Mononuclear cell (primary cell): ENCODE measurements around the gene TTC1. TPM values are rescaled to one million over a fixed set of nuclear protein-coding genes. Genes with fewer than 3 reads are reported as not detected.
"Not testable (repeated sequence)": the region's sequence is repeated elsewhere in the genome, so short reads cannot be mapped to it uniquely, and the experiment has no call there.

Experiments used
- H3K27me3 ChIP-seq: 2 replicates; pipeline ENCODE4 v1.6.0; 2011; ENCODE audit warnings: low read length, control low read depth; ENCODE audit not compliant: insufficient read depth
- H3K4me1 ChIP-seq: 2 replicates; pipeline ENCODE4 v1.5.1; 2011; ENCODE audit warnings: mild to moderate bottlenecking, low read length, control low read depth; ENCODE audit not compliant: insufficient read depth
- H3K4me3 ChIP-seq: 2 replicates; pipeline ENCODE4 v1.5.1; 2011; ENCODE audit warnings: mild to moderate bottlenecking, low read length, moderate library complexity
- H3K9me3 ChIP-seq: 2 replicates; pipeline ENCODE4 v1.5.1; 2011; ENCODE audit warnings: low read depth, mild to moderate bottlenecking, control low read depth, low read length
- total RNA-seq: library from RNA; depleted of rRNA; stranded (reverse); fragments of >200 nt; gene quantifications from one replicate; pipeline ENCODE4 v1.2.3, GENCODE V29; 2012

The TTC1 gene, protein sequence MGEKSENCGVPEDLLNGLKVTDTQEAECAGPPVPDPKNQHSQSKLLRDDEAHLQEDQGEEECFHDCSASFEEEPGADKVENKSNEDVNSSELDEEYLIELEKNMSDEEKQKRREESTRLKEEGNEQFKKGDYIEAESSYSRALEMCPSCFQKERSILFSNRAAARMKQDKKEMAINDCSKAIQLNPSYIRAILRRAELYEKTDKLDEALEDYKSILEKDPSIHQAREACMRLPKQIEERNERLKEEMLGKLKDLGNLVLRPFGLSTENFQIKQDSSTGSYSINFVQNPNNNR
- total RNA-seq: 20.1 TPM

DNA sequence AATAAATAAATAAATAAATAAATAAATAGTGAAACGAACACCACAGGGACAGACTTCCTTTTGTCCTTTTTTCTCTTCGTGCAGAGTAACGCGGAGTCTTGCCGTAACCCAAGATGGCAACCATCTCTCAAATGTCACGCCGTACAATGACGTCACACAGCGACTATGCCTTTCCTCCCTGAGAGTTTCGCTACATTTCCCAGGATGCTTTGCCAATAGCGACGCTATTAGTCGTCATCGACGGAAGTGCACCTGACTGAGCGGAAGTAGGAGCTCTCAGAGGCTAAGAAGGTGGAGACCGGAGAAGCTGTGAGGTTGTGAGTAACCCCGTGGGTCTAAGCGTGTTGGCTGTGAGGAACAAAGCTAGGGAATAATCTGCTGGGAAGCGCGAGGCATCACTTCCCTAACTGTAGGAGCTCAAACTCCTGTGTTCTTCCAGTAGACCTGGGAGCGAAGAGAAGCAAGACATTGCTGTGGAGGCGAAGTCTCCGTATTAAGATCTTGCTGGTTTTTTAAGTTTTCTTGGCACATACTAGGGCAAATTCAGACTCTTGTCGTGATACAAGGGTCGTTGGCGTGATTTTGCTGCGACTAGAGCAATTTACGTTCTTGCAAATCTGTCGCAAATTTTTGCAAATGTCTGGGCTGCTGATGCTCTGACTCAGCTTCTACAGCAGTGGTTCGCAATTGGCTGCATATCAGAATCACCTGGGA lies at the start of gene TTC1:
Gene TTC1, plus strand, starts transcription at position 263 of the 714 bp plus-strand sequence. CDS start 1,390 bp downstream, outside the sequence.
- Histone ChIP-seq H3K4me1 (peaks cover 18% of the 10 kb centered on the region), H3K9me3 (no peaks in the 10 kb centered on the region)

DNA sequence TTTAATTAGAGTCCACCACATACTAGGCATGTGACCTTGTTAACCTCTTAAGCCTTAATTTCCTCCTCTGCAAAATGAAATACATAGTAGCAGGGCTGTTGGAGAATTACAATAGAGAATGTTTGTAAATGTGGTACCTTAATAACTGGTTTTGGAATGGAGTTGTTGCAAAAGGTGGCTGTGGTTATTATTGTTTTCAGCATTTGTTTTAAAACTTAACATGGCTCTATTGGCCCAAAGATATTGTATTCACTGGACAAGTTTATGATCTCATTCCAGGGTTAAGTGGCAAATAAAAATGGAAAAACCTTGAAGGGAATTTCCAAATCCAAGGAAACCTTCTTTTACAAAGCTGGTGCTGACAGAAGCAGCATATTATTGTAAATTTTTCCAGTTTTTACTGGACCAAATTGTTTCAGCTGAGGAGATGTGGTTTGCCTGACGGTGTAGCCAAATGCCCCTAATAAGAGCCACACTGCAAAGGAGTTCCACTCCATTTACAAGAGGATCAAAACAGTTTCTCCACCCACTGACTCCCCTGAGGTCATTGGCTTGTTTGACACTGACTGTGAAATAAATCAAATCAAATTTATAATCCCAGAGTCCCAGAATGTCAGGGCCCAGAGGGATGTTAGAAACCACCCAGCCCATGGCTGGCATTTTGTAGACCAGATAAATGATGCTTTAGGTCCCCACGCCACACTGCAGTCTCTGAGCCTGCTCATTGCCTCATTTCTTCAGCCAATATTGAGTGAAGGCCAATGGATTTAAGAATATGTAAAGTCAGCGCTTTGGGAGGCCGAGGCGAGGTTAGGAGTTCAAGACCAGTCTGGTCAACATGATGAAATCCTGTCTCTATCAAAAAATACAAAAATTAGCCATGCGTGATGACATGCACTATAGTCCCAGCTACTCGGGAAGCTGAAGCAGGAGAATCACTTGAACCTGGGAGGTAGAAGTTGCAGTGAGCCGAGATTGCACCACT lies 47.5 kb upstream of the TTC1 start:
- Histone ChIP-seq H3K9me3 (no peaks in the 10 kb centered on the region), H3K27me3 (peaks cover 7% of the 10 kb centered on the region), H3K4me3 (no peak overlapping the region), H3K4me1 (no peaks in the 10 kb centered on the region)

More for the DNA sequence above, at the start of gene TTC1:
- Histone ChIP-seq H3K4me3 (peak within 1 kb of the TSS; percentile 100), H3K27me3 (no peaks in the 10 kb centered on the region)

DNA sequence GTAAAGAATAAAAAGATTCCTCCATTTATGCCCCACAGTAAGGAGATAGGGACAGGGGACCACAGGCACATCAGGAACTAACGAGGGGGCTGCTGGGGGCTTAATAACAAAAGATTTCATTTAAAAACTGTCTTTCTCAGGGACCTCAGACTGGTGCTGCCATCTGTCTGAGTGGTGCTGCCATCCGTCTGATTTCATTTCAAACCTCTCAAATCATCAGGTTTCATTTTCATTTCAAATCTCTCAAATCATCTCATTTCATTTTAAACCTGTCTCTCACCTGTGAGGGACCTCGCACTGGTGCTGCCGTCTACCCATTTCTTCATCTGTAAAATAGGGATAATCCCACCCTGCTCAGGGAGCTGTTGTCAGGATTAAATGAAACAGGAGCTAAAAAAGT lies 46.7 kb upstream of the TTC1 start:
- H3K9me3 ChIP-seq: no peaks in the 10 kb centered on the region
- peaks cover 11% of the 10 kb centered on the region for H3K27me3 ChIP-seq
- no peaks in the 10 kb centered on the region for H3K4me1 ChIP-seq
- no peak overlapping the region for H3K4me3 ChIP-seq

DNA sequence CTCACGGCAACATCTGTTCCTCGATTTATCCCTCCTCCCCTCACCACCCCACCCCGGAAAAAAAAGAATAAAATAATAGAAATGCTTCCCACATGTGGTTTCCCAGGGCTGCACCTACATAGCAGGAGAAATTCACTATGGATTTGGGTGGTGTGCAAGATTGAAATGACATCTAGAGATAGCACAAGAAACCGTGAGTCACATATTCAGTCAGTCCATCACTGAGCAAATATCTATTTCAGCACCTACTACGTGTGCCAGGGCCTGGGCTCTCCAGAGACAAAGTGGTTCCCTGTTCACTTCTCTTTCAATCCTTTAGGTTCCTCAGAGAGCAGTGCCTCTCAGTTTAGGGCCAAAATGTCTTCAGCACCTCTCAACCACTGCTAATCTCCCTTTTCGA lies 45.0 kb upstream of the TTC1 start:
- no peak overlapping the region for H3K4me3 ChIP-seq
- H3K4me1 ChIP-seq: no peaks in the 10 kb centered on the region
- H3K9me3 ChIP-seq: no peaks in the 10 kb centered on the region
- H3K27me3 ChIP-seq: peaks cover 20% of the 10 kb centered on the region

DNA sequence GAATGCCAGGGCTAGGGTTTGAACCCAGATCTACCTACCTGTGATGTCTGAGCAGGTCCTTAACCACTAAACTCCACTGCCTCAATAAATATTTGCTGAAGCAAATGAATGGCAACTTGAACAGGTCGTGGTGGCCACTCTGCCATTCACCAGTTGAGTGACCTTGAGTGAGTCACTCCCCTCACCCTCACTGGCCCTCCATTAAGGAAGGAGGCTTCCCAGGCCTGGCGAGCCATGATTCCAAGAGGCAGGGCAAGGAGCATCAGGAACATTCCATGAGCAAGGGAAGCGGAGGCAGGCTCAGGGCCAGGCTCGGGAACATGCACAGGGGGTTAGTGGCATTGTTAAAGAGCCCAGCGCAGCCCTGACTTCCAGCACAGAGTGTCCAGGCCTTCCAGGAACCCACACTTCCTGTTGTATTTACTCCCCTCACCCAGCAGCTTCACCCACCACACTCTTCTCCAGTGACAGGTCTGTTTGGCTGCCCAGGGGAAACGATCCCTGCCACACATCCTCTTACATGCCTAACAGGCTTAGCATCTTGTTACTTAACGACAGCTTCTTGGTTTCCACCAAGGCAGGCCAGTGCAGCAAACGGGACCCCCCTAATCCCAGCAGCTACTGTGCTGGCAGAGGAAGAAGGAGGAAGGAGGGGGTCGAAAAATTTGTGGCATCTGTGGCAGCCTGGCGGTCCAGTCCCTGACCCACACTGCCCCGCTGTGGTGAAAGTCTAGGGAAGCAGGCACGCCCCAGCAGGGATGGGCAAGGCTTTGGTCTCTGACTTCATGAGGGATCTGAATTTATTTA lies 43.7 kb upstream of the TTC1 start:
- H3K4me1 ChIP-seq: no peaks in the 10 kb centered on the region
- no peaks in the 10 kb centered on the region for H3K9me3 ChIP-seq
- H3K27me3 ChIP-seq: peaks cover 28% of the 10 kb centered on the region
- no peak overlapping the region for H3K4me3 ChIP-seq

DNA sequence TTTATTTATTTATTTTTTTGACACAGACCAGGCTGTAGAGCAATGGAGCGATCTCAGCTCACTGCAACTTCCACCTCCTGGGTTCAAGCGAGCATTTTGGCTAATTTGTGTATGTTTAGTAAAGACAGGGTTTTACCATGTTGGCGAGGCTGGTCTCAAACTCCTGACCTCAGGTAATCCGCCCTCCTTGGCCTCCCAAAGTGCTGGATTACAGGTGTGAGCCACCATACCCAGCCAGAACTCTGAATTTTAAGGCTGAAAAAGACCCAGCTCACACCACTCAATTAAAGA lies 43.2 kb upstream of the TTC1 start:
- H3K4me3 ChIP-seq, H3K4me1 ChIP-seq, H3K9me3 ChIP-seq: not testable (repeated sequence)
- peaks cover 33% of the 10 kb centered on the region for H3K27me3 ChIP-seq

DNA sequence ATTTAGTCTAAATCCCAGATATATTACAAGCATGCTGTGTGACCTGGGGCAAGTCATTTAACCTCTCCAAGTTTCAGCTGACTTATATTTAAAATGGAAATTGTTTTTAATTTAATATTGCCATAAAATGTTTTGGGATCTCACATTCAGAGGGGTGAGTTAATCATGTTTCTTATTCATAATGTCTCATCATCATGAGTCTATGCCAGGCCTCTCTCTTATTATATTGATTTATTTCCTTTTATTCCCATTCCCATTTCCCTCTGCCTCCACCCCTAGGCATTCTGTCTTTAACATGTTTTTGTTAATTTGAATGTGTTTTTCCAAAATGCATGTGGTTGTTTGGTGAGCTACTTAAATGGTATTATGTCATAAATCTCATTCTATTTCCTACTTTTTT lies 39.0 kb upstream of the TTC1 start:
- no peaks in the 10 kb centered on the region for H3K9me3 ChIP-seq
- H3K27me3 ChIP-seq: peaks cover 63% of the 10 kb centered on the region
- H3K4me1 ChIP-seq: no peaks in the 10 kb centered on the region
- no peak overlapping the region for H3K4me3 ChIP-seq

DNA sequence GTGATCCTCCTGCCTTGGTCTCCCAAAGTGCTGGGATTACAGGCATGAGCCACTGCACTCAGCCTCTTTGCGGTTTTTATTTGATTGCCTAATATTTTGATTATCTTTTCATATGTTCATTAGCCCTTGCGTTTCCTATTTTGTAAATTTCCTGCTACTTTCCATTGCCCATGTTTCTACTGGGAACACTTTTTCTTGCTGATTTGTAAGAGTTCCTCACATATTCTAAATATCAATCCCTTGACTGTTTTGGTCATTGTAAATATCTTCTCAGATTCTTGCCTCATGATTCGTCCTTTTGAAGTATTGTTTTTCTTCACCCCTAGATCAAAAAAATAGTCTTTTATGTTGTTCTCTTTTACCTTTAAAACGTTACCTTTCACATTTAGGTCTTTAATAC lies 37.9 kb upstream of the TTC1 start:
- no peaks in the 10 kb centered on the region for H3K4me1 ChIP-seq
- H3K27me3 ChIP-seq: peaks cover 68% of the 10 kb centered on the region

DNA sequence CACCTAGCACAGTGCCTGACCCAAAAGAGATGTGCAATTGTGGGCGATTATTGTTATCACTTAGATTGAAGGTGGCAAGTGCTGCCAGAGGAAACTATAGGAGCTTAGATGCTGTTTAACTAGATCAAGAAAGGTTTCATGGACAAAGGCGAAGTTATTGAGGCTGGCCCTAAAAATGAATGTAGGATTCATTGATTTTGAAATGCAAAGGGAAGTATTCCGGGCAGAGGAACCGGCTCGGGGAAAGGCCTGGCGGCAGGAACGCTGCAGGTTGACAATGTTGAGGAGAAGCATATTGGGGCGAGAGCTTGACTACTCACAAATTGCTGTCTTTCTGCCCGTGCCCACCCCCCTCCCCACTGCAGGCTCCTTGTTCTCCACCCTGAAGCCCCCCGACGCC lies 37.4 kb upstream of the TTC1 start:
- H3K4me1 ChIP-seq: no peaks in the 10 kb centered on the region

More for the DNA sequence above, 37.9 kb upstream of the TTC1 start:
- no peak overlapping the region for H3K4me3 ChIP-seq
- H3K9me3 ChIP-seq: no peaks in the 10 kb centered on the region

DNA sequence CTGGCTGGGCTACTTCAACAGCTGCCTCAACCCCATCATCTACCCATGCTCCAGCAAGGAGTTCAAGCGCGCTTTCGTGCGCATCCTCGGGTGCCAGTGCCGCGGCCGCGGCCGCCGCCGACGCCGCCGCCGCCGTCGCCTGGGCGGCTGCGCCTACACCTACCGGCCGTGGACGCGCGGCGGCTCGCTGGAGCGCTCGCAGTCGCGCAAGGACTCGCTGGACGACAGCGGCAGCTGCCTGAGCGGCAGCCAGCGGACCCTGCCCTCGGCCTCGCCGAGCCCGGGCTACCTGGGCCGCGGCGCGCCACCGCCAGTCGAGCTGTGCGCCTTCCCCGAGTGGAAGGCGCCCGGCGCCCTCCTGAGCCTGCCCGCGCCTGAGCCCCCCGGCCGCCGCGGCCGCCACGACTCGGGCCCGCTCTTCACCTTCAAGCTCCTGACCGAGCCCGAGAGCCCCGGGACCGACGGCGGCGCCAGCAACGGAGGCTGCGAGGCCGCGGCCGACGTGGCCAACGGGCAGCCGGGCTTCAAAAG lies 36.9 kb upstream of the TTC1 start:
- Histone ChIP-seq H3K4me3 (no peak overlapping the region), H3K4me1 (no peaks in the 10 kb centered on the region), H3K9me3 (no peaks in the 10 kb centered on the region), H3K27me3 (peaks cover 60% of the 10 kb centered on the region)

More for the DNA sequence above, 37.4 kb upstream of the TTC1 start:
- H3K9me3 ChIP-seq: no peaks in the 10 kb centered on the region
- peaks cover 63% of the 10 kb centered on the region for H3K27me3 ChIP-seq
- no peak overlapping the region for H3K4me3 ChIP-seq

DNA sequence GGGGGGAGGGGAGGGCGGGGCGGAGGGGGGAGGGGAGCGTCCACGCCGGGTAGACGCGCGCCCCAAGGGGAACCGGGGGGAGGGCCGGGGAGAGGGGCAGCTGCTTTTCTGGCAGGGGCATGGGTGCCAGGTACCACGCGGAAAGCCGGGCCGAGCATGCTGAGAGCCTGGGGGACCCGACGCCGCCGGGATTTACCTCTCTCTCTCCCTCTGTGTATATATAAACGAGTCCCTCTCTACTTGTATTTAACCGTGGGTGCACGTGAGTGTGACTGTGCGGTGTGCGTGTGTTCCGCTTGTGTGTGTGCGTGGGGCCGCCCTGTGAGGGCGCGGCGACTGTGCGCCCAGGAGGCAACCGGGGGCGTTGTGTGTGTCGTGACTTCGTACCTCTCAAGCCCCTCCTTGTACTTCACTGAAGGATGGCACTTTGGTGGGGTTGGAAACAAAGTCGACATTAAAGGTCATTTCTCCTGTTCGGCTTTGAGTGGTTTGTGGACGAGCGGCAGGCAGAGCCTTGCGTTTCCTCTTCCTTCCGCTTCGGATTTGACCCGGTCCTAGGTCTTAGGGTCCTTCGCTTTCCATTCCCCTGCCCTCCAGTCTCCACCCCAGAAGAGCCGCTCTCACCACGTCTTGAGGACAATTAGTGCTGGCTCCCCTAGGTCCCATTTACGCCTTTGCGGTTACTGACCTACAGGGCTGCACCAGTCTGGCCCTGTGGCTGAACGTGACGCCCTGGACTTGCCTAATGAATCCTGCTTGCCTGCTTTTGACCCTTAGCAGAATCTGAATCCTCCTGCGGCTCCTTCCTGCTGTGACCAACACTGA lies 36.2 kb upstream of the TTC1 start:
- peaks cover 56% of the 10 kb centered on the region for H3K27me3 ChIP-seq
- H3K9me3 ChIP-seq: no peaks in the 10 kb centered on the region
- no peaks in the 10 kb centered on the region for H3K4me1 ChIP-seq
- H3K4me3 ChIP-seq: no peak overlapping the region

DNA sequence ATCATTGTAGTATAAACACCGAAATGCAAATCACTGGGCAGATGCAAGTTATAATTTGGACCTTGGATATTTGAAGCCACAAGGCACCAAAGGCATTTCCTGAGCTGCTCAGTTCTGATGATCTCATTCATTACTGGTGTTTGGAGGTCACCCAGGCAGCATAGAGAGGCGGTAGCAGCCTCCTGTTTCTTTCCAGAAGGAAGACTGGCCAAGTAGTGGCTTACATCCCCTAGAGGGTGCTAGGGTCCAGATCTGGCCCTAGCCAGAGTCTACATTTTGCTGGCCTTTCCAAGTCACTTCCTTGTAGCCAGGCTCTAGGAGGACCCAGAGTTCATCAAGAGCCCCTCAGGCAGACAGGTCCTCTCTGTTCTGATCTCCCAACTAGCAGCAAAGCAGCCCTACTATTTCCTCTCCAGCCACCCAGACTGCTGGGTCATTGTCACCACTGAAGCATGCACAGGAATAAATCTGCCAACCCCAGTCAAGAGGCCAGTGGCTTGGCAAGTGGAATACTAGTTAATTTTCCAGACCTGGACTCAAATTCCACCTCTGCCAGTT lies 33.4 kb upstream of the TTC1 start:
- H3K27me3 ChIP-seq: peaks cover 42% of the 10 kb centered on the region
- no peaks in the 10 kb centered on the region for H3K4me1 ChIP-seq
- H3K4me3 ChIP-seq: no peak overlapping the region
- H3K9me3 ChIP-seq: no peaks in the 10 kb centered on the region

DNA sequence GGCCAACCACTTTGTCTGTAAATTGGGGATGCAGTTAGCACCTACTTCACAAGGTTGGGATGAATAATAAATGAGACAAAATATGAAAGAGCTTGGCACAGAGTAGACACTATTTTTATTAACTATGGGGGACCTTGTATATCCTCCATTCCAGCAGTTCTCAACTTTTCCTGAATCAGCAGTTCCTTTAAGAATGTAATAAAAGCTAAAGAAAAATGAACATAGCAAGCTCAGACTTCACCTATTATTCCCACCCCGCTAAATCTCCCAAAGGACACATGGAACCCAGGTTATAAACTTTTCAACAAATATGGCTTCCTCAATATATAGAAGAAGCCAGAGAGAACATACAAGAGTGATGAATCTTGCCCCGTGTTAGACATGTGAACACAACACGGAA lies 32.0 kb upstream of the TTC1 start:
- Histone ChIP-seq H3K9me3 (no peaks in the 10 kb centered on the region), H3K4me3 (no peak overlapping the region), H3K27me3 (peaks cover 30% of the 10 kb centered on the region), H3K4me1 (no peaks in the 10 kb centered on the region)
